Body of pancreas (tissue), 4 donors: ENCODE data around the gene NDUFA13. TPM values are rescaled to one million over a fixed set of nuclear protein-coding genes. Genes with fewer than 3 reads are reported as not detected.

ENCODE experiments used
- ATAC-seq: fragments of 150-250 bp; one replicate; pipeline ENCODE4 v1.9.1; 2016
- DNase-seq, 4 donors: peaks; one replicate each; pipeline ENCODE4 v3.0.0-alpha.2; 2019
- H3K27ac ChIP-seq, 4 donors: fragments of 200-600 bp; sonication (generic); 1 replicate in 3 of 4; 2 replicates in 1 of 4; pipeline versions ENCODE4 v1.5.1 to v1.6.1; 2016 to 2019; ENCODE audit warnings: mild to moderate bottlenecking in 1 of 4, mixed read lengths in 1 of 4, moderate library complexity in 1 of 4
- H3K27me3 ChIP-seq, 2 donors: fragments of 200-600 bp; sonication (generic); one replicate each; pipeline ENCODE4 v1.6.0; 2016; ENCODE audit warnings: mild to moderate bottlenecking in 1 of 2
- H3K36me3 ChIP-seq, 2 donors: fragments of 200-600 bp; sonication (generic); replicated peaks in 1 of 2; 2 replicates each; pipeline ENCODE4 v1.5.1; 2016; ENCODE audit warnings: low read depth in 2 of 2; ENCODE audit not compliant: insufficient read depth in 1 of 2
- H3K4me1 ChIP-seq: fragments of 200-600 bp; sonication (generic); one replicate; pipeline ENCODE4 v1.6.0; 2016
- H3K4me3 ChIP-seq, 2 donors: fragments of 200-600 bp; sonication (generic); 1 replicate in 1 of 2; 2 replicates in 1 of 2; pipeline ENCODE4 v1.5.1; 2016 to 2019
- H3K9me3 ChIP-seq, 3 donors: fragments of 200-600 bp; sonication (generic); 1 replicate in 2 of 3; 2 replicates in 1 of 3; pipeline ENCODE4 v1.5.1; 2016
- POLR2A ChIP-seq, 3 donors: fragments of 450-650 bp; IDR thresholded peaks; one replicate each; pipeline ENCODE4 v1.6.1; 2016; ENCODE audit warnings: antibody characterized with exemption in 3 of 3, mild to moderate bottlenecking in 2 of 3
- WGBS, 2 donors: methylation state at CpG; one replicate each; pipeline ENCODE4 v1.1.5; 2017; 5-methylcytosine and 5-hydroxymethylcytosine counted together
- intact Hi-C: fragments of 100-400 bp; cut with DNase I; formaldehyde crosslinking; loops from one replicate; pipeline ENCODE4 v1.15.1; 2023
- total RNA-seq, 2 donors: library from RNA; depleted of rRNA; stranded (reverse); fragments of >200 nt; gene quantifications; one replicate each; pipeline ENCODE4 v1.1.0, GENCODE V29; 2016
- TF ChIP-seq, protein P1 (sequence below), 7 experiments: fragments of 450-650 bp in 4 of 7; fragments of 200-600 bp in 3 of 7; sonication (generic) in 3 of 7; IDR thresholded peaks; one replicate each; pipeline ENCODE4 v1.5.1; 2016 to 2019; ENCODE audit warnings: antibody characterized with exemption in 7 of 7

The NDUFA13 gene
- total RNA-seq, 2 donors from 2014 or later: 32.0 to 38.4 TPM

DNA sequence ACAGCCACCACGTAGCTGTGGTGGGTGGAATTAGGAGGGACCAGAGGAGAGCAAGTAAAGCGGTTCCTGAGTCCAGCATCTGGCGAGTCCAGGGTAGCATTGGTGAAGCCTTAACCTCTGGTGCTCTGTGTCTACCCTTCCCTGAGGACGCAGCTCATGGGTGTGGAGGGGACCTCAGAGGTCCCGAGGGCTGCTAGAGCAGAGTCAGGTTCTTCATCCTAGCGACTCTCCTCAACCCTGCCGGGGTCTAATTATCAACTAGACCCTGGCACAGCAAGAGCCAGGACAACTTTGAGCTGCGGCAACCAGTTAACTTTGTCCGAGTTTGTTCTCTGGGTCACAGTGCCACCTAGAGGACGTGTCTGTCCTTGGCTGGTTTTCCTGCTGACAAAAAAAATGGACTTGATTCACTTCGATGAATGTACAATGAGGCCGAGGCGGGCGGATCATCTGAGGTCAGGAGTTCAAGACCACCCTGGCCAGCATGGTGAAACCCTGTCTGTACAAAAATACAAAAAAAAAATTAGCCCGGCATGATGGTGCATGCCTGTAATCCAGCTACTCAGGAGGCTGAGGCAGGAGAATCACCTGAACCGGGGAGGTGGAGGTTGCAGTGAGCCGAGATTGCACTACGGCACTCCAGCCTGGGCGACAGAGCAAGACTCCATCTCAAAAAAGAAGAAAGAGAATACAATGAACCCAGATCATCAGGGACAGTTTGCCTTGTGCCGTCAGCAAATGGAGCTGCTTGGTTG, 25.6 kb upstream of the NDUFA13 start:
- no peaks in the 10 kb centered on the region for H3K27me3 ChIP-seq
- no peak for TF ChIP-seq POLR2A (IDR thresholded peaks at IDR 0.05)
- TF ChIP-seq, protein P1, sequence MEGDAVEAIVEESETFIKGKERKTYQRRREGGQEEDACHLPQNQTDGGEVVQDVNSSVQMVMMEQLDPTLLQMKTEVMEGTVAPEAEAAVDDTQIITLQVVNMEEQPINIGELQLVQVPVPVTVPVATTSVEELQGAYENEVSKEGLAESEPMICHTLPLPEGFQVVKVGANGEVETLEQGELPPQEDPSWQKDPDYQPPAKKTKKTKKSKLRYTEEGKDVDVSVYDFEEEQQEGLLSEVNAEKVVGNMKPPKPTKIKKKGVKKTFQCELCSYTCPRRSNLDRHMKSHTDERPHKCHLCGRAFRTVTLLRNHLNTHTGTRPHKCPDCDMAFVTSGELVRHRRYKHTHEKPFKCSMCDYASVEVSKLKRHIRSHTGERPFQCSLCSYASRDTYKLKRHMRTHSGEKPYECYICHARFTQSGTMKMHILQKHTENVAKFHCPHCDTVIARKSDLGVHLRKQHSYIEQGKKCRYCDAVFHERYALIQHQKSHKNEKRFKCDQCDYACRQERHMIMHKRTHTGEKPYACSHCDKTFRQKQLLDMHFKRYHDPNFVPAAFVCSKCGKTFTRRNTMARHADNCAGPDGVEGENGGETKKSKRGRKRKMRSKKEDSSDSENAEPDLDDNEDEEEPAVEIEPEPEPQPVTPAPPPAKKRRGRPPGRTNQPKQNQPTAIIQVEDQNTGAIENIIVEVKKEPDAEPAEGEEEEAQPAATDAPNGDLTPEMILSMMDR (IDR thresholded peaks at IDR 0.05): peak; percentile 59 to 93 (median 90)
- ATAC-seq (peak; percentile 73), DNase-seq (peak; percentile 82 to 85 (median 82))
- H3K4me3 ChIP-seq: no peak overlapping the region
- intact Hi-C loops: loop anchor here (5.0 kb wide), 1 partner anchor 123 kb away; no protein-coding TSS in a partner anchor
- H3K27ac ChIP-seq: peak overlapping the region; percentile 66 to 88 (median 77)
- H3K9me3 ChIP-seq: no peaks in the 10 kb centered on the region
- WGBS, 2 donors: 19 to 20% methylated on average over 17 to 20 of the region's 20 CpGs
- peaks cover 48% of the 10 kb centered on the region for H3K4me1 ChIP-seq
- H3K36me3 ChIP-seq: peaks cover 5 to 12% of the 10 kb centered on the region in 2 donors

DNA sequence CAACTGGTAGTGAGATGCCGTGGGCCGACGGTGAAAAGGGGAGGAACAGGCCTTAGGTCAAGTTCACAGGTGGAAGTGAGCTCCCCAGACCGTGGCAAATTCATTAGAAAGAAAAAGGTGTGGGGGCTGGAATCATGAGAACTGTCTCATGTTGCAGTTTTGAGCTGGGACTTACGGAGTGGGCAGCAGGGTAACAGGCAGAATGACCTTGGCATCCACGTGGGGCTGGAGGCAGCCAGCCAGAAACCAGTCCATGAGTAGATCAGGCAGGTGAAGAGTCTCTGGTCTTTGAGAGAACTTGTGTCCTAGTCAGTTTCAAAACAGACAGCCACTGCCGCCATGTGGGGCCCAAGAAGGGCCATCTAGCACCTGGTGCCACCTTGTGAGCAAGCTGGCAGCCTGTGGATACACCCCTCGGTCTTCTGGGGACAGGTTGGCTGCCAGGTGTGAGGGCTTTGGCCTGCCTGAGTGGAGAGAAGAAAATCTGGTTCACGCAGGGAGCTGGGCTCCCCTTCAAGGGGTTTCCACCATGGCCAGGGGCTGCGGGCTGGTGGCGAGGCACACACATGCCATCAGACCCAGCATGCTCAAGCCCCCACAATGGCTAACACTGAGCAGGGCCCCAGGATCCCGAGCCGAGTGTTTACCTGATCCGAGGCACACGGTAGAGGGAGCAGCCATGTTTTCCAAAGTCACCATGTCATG, 24.6 kb upstream of the NDUFA13 start:
- 60 to 70% methylated on average over 8 to 15 of the region's 15 CpGs for whole genome bisulfite sequencing, 2 donors
- Histone ChIP-seq H3K4me3 (no peak overlapping the region), H3K27ac (no peak overlapping the region), H3K9me3 (no peaks in the 10 kb centered on the region), H3K27me3 (no peaks in the 10 kb centered on the region), H3K4me1 (peaks cover 43% of the 10 kb centered on the region), H3K36me3 (peaks cover 5 to 21% of the 10 kb centered on the region in 2 donors)
- peak in 1 of 4 donors; percentile 43 for DNase-seq
- no peak for ATAC-seq
- intact Hi-C loops: loop anchor here (5.0 kb wide), 1 partner anchor 124 kb away; no protein-coding TSS in a partner anchor
- TF ChIP-seq, protein P1 (IDR thresholded peaks at IDR 0.05): no peak
- no peak for TF ChIP-seq POLR2A (IDR thresholded peaks at IDR 0.05)

DNA sequence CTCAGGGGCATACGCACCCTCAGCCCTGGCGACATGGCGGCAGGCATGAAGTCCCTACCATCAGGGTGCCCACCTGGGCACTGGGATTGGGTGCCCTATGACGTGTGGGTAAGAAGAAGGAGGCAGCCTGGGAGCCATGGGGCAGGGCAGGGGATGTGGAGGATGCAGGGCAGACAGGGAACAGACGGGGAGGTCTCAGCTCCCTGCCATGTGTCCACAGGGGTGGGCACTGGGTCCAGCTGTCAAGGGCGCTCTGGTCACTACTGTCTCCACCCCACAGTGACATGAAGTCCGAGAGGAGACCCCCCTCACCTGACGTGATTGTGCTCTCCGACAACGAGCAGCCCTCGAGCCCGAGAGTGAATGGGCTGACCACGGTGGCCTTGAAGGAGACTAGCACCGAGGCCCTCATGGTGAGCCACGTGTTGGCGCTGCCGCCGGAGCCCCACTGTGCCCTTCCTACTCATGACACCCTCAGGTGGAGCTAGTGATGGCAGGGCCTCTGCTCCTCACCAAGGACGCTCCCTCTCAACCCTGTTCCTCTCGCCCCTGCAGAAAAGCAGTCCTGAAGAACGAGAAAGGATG, 23.9 kb upstream of the NDUFA13 start:
- Histone ChIP-seq H3K9me3 (no peaks in the 10 kb centered on the region), H3K4me3 (no peak overlapping the region), H3K27ac (no peak overlapping the region), H3K36me3 (peaks cover 5 to 22% of the 10 kb centered on the region in 2 donors), H3K4me1 (peaks cover 37% of the 10 kb centered on the region), H3K27me3 (no peaks in the 10 kb centered on the region)
- DNase-seq: no peak
- WGBS, 2 donors: 80 to 87% methylated on average over 15 to 21 of the region's 21 CpGs
- no peak for ATAC-seq
- intact Hi-C loops: loop anchor here (5.0 kb wide), 1 partner anchor 125 kb away; no protein-coding TSS in a partner anchor
- TF ChIP-seq, protein P1 (IDR thresholded peaks at IDR 0.05): no peak
- no peak for TF ChIP-seq POLR2A (IDR thresholded peaks at IDR 0.05)

DNA sequence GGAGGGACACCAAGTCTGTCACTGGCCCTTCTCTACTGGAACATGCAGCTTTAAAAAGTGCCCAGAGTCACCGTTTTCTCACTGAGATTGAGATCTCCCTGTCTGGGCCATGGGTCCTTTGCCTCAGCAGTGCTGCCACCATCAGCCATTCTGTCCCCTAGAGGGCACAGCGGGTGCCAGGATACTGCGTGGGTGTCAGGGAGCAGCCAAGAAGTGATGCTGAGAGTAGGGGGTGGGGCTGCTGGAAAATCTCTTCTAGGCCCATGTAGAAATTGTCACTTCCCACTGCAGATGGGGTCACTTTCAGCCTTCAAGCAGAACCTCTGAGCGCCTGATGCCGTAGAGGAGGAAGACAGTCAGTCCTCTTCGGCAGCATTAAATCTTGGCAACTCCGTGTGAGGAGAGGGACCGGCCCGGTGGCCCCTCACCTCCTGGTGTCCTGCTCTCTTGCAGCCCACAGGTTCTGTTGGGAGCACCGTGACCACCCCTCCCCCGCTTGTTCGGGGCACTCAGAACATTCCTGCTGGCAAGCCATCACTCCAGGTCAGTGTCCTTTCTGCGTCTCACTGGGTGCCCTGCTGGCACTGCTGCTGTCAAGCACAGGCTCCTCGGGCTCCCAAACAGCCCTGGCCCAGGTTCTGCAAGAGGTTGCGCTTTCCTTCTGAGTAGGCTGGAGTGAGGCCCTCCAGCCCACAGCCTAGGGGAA, 22.0 kb upstream of the NDUFA13 start:
- Histone ChIP-seq H3K4me3 (no peak overlapping the region), H3K4me1 (peaks cover 18% of the 10 kb centered on the region), H3K9me3 (no peaks in the 10 kb centered on the region), H3K27ac (no peak overlapping the region), H3K36me3 (peaks cover 5 to 25% of the 10 kb centered on the region in 2 donors), H3K27me3 (no peaks in the 10 kb centered on the region)
- ATAC-seq: no peak
- WGBS, 2 donors: 88 to 90% methylated on average over 12 to 15 of the region's 15 CpGs
- DNase-seq: no peak
- no peak for TF ChIP-seq POLR2A (IDR thresholded peaks at IDR 0.05)
- TF ChIP-seq, protein P1 (IDR thresholded peaks at IDR 0.05): no peak
- intact Hi-C loops: loop anchor here (5.0 kb wide), 1 partner anchor 127 kb away; no protein-coding TSS in a partner anchor
